ENCODE measurements around the gene PLA2R1. TPM values are rescaled to one million over a fixed set of nuclear protein-coding genes. Genes with fewer than 3 reads are reported as not detected.
"Not testable (repeated sequence)": the region's sequence is repeated elsewhere in the genome, so short reads cannot be mapped to it uniquely, and the experiment has no call there.

PLA2R1 gene
- polyA plus RNA-seq, 1 donor: 117 TPM

DNA sequence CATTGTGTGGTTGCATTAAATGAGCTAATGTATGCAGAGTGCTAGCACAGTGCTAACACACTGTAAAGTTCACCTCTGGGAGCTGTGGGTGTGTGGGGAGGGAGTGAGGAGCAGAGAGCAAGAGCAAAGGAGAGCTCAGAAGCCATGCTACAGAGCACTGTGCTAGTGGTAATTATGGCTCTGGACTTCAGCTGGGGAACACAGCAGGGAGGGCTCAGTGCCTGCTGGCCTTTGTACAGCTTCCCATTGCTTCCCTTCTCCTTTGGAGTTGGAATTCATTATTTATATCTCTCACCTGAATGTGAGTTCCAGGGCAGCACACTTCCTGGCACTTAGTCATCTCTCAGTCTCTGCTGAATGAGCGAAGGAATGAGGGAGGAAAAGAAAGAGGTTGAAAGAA lies 2.5 kb upstream of the PLA2R1 start:
- DNase-seq: no peak

DNA sequence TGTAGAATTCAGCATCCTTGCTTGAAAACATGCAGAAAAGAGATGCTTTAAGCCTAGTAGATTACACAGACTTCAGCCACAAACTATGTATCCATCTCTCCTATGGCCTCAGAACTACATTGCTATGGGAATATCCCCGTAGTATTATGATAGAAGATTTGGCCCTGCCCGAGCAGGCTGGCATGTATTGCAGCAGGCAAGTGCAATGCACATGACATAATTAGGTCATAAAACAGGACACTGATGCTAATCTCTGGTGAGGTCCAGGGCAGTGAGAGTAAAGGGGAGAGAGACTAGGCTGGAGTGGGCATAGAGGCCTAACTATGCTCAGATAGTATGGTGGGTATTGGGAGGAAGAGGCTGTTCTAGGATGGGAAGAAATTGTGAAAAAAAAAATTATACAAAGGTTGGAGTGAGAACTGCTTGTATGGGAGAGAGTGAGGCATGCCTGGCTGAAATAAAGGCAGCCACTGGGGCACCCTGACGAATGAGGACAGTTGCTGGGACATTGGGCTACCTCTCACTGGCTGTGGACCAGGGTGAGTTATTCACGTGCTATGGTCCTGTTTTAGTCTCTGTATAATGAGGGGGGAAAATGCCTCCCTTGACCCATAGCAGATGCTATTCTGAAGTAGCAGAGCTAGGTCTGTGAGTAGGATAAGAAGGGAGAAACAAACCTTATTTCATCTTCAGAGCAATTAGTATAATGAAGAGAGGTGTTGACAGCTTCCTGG lies 1.6 kb upstream of the PLA2R1 start:
- DNase-seq: no peak

DNA sequence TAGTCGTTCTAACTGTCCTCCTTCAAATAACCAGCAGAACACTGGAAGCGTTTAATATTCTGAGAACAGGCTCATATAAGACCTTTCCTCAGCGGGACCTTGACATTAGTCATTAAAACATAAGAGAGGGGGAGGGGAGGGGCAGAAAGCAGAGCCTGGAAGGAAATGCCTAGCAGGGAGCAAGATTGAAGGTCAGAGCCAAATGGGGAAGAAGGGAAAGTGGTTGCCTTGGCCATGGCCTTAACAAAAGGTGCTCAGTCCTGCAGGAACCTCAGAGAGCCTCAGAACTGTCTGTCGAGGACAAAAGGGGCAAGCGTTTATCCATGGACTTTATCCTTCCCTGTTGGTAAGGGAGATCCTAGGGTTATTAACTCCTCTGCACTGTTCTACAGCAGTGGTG lies 856 bp upstream of the PLA2R1 start:
- peak; percentile 3 for DNase-seq

DNA sequence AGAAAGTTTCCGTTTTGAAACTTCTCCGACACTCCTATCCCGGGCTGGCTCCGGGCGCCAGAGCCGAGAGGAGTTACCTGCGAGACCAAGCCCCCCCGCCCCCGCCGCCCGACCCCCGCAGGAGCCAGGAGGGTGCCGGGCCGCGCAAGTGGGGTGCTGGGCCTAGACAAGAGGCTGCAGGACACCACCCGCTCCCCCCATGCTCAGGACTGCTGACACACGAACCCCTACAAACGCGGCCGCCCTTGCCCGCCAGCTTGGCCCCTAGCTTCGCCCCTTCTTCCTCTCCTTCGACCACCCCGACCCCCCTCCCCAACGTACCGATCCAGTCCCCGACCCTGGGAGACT lies 497 bp downstream of the PLA2R1 start:
- DNase-seq: no peak

DNA sequence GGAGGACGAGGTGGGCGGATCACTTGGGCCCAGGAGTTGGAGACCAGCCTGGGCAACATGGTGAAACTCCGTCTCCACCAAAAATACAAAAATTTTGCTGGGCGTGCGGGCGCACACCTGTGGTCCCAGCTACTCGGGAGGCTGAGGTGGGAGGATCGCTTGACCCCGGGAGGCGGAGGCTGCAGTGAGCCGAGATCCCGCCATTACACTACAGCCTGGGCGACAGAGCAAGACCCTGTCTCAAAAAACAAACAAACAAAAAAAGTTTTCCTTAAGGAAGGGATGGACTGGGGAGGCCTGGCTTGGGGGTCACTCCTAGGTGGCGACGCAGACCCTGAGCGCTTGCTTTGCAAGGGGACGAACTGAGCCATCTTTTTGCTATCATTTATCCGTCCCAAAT lies 882 bp downstream of the PLA2R1 start:
- DNase-seq: no peak

DNA sequence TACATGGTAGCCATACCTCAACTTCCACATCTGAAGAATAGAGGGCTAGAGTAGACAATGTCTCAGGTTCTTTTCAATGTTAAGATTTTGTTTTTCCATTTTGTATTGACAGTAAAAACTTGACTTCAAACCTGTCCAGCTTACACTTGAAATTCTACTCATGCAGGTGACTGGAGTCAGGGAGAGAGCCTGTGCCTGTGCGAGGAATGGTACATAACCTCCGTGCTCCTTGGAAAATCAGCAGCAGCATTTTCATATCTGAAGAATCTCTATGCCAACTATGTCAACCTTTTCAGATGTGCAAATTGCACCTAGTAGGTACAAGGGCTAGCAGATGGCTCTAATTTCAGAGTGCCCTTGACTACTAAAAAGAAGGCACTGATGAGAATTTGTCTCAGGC lies 2.1 kb downstream of the PLA2R1 start:
- no peak for DNase-seq

DNA sequence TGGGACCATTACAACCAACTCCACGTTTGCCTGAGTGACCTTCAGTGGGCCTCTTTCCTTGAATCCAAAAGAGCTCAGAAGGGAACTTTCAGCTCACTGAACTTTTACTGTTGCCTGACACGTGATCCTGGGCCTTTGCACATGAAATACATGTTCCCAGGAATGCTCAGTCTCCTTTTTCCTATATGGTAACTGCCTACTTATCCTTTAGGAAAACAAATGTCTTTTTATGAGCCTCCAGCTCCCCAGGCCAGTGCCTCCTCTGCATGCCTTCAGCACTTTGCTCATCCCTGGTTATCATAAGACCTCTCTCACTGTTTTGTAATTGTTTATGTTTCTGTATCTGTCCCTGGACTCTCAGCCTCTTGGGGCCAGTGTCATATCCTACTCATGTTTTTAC lies 5.1 kb downstream of the PLA2R1 start:
- DNase-seq: no peak

DNA sequence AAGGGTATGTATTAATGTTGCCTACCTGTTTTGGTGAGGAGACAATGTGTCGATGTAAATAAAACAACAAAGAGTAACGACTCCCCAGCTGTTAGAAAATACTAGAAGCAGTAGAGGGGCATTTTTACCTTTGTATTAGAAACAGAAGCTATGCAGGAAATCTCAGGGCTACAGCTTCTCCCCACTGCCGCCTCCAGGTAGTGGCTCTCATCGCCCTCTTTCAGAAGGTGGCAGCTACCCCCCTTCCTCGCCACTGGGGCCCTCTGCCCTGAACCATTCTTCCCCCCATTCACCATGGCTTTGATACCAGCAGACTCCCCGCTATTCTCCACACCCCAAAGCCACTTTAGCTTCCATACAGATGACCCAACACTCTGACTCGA lies 6.7 kb downstream of the PLA2R1 start:
- DNase-seq: no peak

DNA sequence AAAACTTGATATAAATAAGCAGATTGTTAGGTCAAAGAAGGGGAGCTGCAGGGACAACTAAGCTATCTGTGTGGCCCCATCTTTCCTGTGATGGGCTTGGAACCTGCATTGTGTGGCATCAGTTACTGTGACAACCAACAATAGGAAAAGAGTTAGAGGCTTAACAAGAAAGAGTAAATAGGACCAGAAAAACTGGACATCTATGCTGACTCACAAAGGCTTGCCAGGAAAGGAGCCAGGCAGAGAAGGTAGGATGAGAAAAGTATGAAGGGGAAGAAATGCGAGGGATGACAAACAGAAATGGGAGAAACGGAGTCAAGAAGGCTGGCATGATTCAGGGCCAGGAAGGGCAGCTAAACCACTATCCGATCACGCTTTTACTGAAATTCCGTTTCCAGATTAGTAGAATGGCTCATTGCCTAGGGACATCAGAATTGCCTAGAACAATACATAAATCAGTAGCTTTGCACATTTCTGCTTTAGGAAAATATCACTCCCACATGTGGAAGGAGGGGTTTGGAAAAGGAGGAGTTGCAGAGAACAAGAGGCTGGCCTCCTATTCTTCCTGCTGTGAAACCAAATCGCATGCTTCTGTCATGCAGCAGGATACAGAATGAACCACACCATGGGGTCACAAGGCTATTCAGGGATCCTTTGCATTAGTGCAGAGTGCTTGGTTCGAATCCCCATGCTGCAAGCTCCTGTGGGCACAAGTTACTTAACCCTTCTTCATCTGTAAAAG lies 7.3 kb downstream of the PLA2R1 start:
- DNase-seq: peak; percentile 40

DNA sequence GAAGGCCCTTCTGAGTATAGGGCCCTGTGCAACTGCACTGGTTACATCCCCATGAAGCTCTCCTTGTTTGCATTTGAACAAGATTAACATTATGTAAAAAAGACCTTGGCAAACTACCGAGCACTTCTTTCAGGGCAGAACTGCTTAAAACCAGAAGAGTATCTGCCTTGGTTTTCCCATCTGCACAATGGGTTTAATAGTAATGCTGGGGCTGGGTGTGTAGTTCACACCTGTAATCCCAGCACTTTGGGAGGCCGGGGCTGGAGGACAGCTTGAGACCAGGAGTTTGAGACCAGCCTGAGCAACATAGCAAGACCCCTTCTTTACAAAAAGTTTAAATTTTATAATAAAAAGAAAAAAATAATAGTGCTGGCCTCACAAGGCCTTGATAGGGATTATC lies 8.5 kb downstream of the PLA2R1 start:
- DNase-seq: no peak

DNA sequence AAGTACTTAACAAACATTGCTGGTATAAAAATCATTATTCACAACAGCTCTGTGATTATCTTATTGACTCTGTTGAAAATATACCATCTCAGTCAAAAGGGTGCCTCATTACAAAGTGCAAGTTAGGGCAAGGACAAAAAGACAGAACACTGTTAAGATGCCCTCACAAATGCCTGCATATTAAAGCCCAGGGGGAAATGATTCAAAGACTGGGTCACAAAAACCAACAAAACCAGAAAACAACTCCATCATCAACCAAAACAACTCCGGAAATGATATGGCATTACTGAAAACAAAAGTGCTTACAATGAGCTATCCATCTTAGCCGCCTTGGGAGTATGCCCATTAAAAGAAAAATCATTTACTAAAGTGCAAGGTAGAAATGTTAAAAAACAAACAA lies 9.9 kb downstream of the PLA2R1 start:
- no peak for DNase-seq

DNA sequence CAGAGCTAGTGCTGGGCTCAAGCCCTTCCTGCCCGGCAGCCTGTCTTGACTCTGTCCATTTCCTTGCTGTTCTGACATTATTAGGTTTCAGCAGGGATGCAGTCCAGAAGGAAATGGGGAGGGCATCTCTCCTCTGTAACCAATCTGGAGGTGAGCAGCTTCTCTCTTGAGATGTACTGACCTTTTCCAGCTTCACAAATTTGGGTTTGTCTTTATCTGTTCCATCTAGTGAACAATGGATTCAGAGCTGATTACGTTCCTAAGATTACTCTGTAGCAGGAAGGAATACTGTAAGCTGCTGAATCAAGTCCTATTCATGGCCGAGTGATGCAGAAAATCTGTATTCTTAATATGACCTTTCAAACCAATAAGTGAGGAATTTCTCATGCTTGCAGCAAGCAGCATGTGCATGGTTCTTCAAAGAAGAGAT lies 11.0 kb downstream of the PLA2R1 start:
- DNase-seq: no peak

DNA sequence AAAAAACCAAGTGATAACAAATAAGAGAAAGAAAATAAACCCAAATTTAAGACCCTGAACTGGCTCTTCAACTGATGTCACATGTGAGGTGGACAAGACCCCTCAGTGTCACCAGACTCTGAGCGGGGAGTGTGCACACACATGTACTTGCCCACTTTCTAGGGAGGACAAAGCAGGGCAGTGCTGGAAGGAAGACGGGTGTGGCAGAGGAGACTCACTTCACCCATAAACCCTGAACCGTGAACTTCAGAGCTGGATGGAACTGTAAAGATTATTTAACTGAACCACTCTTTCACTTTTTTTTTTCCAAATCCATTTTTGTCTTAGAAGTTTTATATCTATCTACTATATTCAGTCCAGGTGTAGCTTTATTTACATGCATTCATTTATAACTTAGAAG lies 12.3 kb downstream of the PLA2R1 start:
- DNase-seq: no peak

DNA sequence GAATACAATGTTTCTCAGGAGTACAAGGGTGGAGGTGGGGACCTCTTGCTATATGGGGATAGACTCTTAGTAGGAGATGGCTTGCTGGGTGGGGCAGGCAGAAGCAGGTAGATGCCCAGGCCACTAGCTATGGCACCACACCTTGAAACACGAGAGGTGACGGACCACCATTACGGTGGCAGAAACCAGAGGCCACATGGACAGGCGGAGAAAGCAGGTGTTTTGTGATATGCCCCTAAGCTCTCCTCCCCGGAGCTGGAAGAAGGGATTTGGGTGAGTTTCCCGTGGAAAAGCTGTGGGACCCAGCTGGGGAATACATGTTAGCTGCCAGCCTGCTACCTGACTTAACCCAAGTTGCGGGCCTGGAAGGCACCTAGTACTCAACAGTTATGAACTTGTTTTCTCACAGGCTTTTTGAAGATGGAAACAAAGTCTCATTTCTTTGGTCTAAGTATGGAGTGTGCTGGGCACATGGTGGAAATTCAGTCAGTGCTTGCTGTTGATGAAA lies 16.7 kb downstream of the PLA2R1 start:
- no peak for DNase-seq

DNA sequence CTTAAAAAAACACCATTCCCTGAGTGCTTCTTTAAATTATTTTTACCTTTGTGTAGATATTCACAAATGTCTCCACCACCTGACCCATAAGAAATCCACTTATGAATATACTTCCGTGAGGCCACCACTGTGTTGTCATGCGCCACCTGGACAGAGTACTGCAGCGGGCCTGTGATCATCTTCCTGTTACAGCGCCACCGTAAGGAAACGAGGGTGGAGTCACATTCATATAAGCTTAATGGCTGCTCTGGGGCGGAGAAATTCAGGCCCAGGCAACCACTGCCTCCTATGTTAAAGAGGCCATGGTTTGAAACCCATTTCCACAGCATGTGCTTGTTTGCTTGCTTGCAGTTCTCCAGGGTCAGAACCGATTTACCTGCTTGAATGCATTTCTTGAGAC lies 17.7 kb downstream of the PLA2R1 start:
- no peak for DNase-seq

DNA sequence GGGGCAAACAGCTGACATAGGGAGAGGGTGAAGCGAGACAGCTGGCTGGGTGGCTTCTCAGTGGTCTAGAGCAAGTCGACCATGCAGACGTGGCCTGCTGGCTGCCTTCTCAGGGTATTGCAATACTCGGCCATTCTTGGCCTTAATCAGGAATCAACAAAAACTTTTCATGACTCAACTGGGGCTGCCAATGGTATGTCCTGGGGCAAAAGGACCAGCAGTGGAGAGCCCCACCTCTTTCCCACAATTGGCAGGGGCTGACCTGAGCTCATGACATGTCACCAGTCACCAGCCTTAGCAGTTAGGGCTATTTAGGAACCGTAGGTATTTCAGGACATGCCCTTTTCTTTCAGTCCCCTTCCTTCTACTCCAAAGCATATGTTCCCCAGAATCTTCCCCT lies 19.1 kb downstream of the PLA2R1 start:
- no peak for DNase-seq

DNA sequence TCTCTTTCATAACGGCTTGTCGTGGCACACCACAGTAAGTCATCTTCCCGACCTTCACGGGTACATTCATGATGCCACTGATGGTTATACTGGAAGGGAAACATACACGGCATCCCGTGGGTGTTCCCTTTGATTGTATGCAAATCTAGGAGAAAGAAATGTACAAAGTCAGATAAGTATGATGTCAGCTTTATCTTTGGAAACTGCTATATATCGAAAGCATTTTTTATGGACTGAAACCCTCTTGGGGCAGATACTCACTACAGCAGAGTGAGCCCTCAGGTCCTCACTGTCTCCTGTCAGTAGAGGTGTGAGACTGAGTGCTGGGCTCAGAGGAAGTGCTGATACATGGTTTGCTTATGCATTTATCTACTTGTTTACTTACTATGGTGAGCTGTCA lies 20.4 kb downstream of the PLA2R1 start:
- no peak for DNase-seq

DNA sequence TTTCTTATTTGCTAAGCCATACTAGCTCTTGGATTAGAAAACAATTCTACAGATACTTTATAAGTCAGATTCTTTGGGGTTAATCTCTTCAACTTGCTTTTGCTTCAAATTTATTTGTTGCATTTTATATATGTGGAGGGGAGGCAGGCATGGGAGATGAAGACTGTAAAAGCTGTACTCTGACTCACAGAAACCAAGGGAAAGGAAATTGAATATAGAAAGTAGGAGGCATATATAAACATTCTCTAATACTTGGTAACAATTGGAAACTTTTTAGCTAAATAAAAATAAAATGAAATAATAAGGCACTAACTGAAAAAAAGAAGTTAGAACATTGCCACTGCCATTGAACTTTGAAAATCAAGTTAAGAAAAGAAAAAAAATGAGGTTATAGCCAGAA lies 21.3 kb downstream of the PLA2R1 start:
- no peak for DNase-seq

DNA sequence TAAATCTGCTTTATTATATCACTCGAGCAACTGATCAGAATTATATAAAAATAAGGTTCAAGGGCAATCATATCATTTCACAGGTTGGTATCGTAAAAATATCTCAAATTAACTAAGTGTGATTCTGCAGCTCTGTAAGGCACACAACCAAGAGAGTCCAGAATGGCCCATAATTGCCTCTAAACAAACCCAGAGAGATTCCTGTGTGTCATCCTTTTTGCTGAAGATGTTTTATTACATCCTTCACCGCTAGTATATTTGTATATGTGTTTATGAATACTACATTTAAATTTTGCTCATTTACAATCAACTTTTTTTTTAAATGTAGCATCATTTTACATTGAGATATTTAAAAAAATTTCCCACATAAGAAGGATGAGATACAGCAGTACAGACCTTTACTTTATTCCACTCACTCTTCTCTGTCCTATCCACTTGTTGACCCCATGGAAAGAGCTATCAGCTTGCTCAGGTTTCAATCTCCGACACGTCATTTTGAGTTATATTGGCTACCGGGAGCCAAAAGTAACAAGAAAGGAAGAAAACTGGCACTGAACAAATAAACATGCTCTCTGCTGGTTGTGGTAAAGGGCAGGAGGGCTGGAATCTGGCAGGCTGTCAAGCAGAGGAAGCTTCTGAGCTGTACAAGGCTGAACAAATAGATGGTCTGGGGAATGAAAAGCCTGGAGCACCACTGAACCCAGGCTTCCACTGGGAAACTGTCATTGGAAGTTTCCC lies 23.1 kb downstream of the PLA2R1 start:
- DNase-seq: peak; percentile 14

DNA sequence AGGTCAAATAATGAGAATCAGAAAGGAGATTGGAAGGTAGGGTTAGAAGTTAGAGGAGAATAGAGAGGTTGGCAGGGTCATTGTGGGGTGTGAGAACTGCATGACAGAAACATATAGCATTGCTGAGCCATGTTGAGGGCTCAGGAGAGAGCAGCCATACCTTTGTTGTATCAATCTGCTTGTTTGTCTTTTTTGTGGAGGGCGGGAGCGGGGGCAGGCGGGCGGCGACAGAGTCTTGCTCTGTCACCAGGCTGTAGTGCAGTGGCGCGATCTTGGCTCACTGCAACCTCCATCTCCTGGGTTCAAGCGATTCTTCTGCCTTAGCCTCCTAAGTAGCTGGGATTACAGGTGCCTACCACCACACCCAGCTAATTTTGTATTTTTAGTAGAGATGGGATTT lies 23.8 kb downstream of the PLA2R1 start:
- not testable (repeated sequence) for DNase-seq

DNA sequence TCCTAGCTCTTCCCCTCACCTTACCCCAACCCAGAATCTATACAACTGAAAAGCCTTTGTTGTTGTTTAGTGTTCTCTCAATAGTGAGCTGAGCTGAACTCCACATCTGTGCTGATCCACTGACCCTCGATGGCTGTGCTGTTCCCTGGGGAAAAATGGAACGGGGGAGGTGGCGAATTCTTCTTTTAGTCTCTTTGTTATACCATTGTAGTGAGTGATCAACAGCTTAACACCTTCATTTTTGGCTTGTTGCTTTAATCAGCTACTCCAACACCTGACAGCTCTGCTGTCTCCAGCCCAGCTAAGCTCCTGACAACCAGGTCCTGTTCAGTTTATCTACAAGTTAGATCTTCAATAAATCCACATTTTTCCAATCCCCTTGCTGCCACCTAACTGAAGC lies 25.7 kb downstream of the PLA2R1 start:
- no peak for DNase-seq

DNA sequence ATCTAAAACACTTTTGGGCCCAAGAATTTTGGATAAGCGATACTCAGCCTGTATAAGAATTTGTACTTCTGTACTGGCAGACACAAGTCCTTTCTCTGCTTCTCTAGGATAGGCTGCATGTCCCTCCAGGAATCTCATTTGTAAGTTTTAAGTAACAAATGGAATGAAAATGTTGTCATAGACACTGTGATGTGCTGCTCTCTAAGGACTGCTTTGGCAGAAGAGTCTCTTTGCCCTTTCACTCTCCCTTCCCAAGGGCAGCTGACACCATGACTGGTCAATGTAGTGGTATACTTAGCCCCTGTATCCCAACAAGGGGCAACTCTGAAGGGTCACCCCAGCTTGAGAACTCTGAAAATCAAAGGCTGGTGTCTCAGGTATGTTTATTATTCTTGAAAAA lies 27.3 kb downstream of the PLA2R1 start:
- no peak for DNase-seq

DNA sequence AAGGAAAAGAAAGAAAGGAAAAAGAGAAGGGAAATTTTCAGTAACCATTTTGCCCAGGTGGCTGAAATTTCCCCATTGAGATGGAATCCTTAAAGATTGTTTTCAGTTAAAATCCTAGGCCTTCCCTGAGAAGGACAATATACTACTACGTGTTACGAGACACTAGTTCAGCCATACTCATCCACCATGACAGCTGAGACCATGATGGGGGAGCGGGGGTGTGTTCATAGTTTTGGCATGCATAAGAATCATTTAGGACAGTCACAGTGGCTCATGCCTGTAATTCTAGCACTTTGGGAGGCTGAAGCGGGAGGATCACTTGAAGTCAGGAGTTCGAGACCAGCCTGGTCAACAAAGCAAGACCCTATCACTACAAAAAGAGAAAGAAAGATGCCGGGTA lies 28.0 kb downstream of the PLA2R1 start:
- no peak for DNase-seq

Measured in left kidney (tissue), 2 donors.